NCI-H82 treated with DMSO at 0.1 percent for 48 hours (cell line): Measurements from ENCODE around the gene ERLEC1.
"Not testable (repeated sequence)": the region's sequence is repeated elsewhere in the genome, so short reads cannot be mapped to it uniquely, and the experiment has no call there.

ENCODE experiments used
- DNase-seq: peaks from one replicate; lab custom pipeline; 2025; ENCODE audit not compliant: unreplicated experiment; lab: John Stamatoyannopoulos, UW

ERLEC1 gene

DNA sequence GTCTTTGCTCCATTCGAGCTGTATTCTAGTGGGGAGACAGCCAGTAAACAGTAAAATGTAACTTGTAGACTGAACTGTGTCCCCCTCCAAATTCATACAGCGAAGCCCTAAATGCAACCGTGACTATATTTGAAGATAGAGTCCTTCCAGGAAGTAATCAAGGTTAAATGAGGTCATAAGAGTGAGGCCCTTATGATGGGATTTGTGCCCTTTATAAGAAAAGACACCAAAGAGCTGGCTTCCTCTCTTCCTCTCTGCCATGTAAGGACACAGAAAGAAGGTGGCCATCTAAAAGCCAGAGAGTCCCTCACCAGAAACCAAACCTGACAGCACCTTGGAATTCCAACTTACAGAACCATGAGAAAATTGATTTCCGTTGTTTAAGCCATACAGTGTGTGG is 41.5 kb downstream of the ERLEC1 start:
- DNase-seq, result no peak

DNA sequence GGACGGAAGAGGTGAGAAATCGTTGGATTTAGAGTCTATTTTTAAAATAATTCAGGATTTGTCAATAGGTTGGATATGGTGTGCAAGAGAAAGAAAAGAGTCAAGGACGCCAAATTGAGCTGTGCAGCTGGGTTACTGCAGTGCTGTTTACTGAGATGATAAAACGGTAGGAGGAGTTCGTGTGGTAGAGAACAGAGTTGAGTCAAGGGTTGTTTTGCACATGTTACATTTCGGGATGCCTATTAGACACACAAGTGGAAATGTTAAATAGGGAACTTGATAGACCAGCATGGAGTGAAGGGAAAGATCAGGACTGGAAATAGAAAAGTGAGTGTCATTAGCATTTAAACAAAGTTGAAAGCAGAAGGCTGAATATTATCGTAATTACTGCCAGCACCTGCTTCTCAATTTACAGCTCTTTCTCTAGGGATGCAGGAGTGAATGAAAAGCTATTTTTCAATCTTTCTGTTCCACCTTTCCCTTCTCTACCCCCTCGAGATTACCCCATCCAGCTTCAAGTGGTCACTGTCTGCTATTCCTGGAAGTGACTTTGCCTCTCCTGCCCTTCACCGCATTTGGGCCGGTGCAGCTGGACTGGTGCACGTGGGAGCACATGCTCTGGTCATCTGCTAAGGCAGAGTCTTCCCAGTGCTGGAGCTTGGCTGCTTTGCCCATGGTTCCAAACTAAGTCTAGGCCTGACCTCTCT is 42.6 kb downstream of the ERLEC1 start:
- no peak for DNase-seq

DNA sequence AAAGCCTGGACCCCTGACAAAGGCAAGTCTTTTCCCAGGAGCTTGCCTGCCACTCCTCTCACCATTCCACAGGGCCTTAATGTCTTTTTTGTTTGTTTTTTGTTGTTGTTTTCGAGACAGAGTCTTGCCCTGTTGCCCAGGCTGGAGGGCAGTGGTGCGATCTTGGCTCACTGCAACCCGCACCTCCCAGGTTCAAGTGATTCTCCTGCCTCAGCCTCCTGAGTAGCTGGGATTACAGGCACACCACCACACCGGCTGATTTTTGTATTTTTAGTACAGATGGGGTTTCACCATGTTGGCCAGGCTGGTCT is 43.1 kb downstream of the ERLEC1 start:
- not testable (repeated sequence) for DNase-seq

DNA sequence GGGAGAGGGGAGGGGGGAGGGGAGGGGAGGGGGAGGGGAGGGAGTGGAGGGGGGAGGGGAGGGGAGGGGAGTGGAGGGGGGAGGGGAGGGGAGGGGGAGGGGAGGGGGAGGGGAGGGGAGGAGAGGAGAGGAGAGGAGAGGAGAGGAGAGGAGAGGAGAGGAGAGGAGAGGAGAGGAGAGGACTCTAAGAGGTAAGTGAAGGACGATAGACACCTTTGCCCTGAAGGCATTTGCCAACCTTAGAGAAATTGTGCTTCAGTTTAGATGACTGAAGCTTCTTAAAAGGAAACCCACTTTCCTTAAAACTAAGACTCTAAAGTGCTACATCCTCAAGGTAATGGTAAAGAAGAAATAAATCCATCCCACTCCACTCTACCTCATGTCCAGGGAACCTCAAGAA is 53.7 kb downstream of the ERLEC1 start:
- no peak for DNase-seq

DNA sequence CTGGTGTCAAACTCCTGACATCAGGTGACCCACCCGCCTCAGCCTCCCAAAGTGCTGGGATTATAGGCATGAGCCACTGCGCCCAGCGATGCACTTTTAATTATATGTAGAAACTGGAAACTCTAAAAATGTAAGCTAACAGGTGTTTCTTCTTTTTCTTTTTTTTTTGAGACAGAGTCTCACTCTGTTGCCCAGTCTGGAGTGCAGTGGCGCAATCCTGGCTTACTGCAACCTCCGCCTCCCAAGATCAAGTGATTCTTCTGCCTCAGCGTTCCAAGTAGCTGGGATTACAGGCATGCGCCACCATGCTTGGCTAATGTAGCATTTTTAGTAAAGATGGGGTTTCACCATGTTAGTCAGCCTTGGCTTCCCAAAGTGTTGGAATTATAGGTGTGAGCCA is 54.8 kb downstream of the ERLEC1 start:
- not testable (repeated sequence) for DNase-seq

DNA sequence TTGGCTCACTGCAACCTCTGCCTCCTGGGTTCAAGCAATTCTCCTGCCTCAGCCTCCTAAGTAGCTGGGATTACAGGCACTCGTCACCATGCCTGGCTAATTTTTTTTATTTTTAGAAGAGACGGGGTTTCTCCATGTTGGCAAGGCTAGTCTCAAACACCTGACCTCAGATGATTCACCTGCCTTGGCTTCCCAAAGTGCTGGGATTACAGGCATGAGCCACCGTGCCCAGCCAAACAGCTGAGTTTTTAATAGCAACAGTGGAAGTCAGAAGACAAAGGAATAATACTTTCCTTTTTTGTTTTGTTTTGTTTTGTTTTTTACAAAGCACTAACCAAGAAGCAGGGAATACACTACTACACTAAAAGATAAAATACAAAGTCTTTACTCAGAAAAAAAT is 56.0 kb downstream of the ERLEC1 start:
- DNase-seq, result no peak

DNA sequence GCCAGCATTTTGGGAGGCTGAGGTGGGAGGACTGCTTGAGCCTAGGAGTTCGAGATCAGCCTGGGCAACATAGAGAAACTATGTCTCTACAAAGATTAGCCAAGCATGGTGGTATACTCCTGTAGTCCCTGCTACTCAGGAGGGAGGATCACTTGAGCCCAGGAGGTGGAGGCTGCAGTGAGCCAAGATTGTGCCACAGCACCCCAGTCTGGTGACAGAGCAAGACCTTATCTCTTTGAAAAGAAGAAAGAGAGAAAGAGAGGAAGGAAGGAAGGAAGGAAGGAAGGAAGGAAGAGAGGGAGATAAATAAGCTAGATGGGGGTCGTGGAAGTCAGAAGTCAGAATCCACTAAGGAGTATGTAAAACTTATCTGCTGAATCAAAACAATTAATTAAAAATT is 56.8 kb downstream of the ERLEC1 start:
- DNase-seq, result no peak

DNA sequence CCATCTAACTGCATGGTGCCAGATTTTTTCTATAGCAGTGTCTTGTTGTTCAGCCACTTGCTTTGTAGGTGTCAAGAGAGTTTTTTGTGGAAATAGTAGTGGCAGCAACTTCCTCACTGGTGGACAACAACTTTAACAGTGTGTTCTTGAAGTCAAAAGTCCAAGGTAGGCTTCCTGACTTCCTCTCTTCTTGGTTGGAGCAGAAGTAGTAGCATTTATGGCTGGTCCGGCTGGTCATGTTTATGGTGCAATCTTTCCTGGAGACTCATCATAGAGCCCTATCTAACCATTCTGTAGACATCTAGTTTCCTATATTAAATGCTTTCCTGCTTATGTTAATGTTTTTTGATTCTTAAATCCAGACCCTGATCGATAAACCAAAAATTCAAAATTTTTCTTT is 61.2 kb downstream of the ERLEC1 start:
- no peak for DNase-seq

DNA sequence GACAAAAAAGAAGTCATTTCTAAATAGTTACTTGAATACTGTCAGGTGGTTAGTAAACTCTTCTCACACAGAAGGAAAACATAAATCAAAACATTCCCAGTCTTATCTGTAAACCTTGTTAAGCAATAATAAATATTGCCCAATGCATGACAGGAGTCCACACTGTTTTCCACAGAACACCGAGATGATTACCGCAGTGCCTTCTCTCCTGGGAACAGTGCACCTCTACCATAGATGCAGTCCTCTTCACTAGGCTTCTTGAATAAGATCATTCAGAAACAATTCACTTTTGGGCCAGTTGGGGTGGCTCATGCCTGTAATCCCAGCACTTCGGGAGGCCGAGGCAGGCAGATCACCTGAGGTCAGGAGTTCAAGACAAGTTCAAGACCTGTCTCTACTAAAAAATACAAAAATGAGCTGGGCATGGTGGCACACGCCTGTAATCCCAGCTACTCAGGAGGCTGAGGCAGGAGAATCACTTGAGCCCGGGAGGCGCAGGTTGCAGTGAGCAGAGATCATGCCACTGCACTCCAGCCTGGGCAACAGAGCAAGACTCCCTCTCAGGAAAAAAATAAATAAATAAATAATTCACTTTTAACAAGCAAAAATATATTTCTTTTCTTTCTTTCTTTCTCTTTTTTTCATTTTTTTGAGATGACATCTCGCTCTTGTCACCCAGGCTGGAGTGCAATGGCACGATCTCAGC is 64.4 kb downstream of the ERLEC1 start:
- DNase-seq, result not testable (repeated sequence)

DNA sequence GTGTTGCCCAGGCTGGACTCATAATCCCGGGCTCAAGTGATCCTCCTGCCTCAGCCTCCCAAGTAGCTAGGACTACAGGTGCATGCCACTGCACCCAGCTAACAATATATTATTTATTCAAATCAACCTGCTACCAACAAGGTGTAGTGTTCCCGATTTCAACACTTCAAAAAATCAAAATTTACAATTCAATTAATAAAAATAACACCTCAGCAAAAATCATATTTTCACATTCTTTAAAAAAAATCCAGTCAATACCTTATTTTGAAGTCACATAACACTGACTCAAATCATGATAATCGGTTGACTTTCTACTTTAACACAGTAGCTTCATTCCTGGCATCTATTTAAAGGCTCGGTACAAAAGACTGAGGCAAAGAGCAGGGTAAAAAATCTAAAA is 65.7 kb downstream of the ERLEC1 start:
- no peak for DNase-seq

DNA sequence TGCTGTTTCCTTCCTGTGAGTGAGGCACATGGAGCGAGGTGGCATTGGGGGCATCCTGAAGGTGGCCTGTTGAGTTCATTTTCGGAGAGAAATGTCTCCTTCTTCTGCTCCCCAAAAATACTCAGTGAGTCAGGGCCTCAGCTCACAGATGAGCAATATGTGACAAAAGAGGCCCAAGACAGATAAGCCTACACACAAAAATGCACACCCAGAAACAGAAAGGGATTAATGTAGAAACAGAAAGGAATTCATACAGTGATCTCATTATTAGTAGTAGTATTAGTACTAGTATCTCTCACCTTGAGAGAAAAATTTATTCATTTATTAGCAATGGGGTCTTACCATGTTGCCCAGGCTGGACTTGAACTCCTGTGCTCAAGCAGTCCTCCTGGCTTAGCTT is 67.8 kb downstream of the ERLEC1 start:
- no peak for DNase-seq

DNA sequence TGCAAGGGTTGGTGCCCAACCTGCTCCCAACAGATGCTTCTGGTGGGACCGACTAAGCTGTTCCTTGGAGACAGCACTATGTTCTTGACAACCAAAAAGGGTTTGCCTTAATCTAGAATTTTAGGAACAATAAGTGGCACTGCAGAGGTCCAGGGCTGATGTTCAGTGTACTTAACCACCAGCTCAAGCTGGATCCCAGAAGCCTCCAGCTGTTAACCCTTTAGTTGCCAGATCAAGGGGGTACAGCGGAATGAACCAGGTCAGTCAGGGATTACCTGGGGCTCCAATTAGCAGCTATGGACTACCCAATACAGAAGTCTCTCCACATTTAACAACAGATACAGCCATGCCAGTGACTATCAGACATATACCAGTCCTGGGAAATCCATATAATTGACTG is 69.4 kb downstream of the ERLEC1 start:
- no peak for DNase-seq

DNA sequence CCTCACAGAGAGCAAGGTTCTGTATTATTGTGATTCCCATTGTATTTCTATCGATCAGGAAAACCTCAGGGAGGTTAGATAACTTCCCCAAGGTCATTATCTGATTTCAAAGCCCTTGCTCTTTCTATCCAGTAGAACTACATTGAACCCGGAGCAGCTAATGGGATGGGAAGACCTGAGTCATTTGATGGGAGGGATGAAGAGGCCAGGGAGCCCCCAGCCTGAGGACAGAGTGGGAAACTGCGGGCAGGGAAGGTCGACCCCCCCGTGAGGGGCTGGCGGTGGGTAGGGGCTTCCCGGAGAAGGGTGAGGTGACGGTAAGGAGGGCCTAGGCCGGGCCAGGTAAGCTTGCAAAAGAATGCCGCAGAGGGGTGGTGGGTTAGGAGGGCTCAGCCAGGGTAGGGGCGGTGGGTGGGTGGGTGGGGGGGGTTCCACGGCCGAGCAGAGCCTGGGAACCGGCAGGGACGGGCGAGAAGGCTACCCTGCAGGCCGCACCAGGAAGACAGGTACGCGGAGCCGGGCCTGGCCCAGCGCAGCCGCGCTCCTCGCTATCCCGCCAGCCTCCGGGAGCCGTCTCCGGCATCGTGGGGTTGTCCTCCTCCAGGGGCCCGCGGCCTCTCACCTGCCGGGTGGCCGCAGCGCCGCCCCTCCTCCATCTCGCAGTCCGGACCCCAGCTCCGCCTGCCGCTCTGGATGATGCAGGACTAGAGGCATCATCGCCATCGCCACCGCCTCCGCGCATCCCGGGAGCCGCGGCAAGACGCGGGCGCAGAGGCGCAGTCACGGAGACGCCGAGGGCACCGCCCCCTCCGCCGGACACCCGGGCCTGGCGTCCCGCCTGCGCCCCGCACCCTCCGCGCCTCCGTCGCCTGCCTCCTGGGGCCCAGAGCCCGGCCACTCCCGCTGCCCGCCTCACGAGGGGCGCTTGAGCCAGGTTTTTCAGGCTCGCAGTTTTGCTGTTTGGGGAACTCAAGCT is 72.7 kb downstream of the ERLEC1 start, which contains the start of gene GPR75:
Gene GPR75 (minus strand): TSS at position 762 of the 976 bp plus-strand sequence. CDS start 5,211 bp downstream, outside the sequence.
- no peak for DNase-seq

DNA sequence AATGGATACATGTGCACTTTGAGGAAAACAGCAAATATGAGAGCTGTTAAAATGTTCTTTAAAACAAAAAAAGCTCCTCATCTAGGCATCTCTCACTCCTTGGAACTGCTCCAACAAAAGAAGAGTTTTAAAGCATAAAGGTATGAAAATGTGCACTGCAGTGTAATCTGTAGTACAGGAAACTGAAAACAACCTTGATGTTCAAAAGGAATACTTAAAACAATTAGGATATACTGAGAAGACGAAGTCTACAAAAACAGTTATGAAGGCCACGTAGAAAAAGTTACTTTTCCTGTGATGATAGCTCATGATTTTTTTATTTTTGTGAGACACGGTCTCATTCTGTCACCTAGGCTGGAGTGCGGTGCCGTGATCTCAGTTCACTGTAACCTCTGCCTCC is 75.0 kb downstream of the ERLEC1 start:
- no peak for DNase-seq

DNA sequence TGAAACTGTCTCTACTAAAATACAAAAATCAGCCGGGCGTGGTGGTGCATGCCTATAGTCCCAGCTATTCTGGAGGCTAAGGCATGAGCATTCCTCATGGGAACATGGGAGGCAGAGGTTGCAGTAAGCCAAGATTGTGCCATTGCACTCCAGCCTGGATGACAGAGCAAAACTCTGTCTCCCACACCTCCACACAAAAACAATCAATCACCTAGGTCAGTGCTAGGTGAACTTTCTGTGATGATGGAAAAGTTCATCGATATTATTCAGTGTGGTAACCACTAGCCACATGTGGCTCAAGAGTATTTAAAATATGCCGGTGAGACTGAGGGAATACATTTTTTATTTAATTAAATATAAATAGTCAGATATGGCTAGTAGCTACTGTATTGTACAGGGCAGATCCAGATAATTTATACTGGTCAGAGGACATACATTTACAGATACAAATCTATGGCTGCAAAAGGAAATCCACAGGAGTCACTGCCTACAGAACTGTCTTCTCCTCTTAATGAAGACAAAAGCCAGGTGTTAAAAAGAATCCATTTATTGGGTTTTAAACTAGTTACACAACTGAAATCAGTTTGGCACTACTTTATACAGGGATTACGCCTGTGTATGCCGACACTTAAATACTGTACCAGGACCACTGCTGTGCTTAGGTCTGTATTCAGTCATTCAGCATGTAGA is 76.8 kb downstream of the ERLEC1 start:
- DNase-seq, result no peak

DNA sequence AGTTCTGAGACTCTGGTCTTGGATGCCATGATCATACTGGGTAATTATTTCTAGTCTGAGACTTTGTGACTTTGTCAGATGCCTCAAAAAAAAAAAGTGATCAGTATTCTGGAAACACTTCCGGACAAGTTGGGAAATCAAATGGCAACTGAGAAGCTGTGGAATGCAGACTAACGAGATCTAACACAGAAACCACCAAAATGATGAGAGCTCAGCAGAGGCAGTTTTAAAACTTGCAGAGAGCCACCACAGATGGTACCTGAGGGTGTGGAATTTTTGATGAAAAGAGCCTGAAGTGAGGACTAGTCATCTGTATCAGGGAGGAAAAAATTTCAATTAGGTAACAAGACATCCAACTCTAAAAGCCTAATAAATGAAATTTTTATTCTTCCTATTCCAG is 78.4 kb downstream of the ERLEC1 start:
- DNase-seq, result no peak

DNA sequence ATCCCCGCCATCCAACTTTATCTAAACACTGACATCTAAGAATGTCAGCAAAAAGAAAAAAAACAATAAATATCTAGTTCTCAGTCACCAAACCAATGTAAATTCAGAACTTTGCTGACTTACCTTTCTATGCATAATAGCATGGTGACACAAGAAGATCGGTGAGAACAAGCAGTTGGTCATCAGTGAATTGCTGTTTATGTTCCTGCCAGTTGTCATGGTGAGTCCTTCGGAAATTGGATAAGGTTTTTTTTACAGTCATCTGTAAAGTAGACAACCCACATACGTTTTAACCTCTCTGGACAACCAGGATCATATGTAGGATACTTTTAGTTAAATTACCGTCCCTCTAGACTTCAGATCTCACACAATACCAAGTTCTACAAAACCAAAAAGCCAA is 79.1 kb downstream of the ERLEC1 start:
- DNase-seq, result no peak

DNA sequence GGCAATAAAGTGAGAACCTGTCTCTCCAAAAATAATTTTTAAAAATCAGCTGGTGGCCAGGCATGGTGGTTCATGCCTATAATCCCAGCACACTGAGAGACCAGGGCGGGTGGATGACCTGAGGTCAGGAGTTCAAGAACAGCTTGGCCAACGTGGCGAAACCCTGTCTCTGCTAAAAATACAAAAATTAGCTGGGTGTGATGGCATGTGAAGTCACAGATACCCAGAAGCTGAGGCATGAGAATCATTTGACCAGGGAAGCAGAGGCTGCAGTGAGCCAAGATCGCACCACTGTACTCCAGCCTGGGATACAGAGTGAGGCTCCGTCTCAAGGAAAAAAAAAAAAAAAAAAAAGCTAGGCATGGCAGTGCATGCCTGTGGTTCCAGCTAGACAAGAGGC is 80.3 kb downstream of the ERLEC1 start:
- DNase-seq, result no peak

DNA sequence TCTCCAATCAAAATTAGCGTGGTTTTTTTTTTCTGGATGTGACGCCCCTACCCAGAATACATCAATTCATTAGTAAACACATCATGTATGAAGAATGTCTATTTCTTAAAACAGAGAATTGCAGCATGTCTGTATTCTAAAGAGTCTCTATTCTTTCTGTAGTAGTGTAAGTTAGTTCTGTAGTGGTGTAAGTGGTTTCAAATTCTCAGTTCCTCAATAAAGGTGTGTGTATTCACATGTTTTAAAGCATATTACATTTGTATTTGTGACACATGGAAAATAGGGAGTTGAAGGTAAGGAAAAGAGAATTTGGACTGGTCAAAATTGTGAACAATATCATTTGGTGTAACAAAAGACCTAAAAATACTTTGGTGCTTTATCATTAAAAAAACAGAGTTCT is 80.9 kb downstream of the ERLEC1 start:
- DNase-seq, result no peak
